OCI-LY3 (cell line): Measurements from ENCODE around the gene FBXW9.

Experiments
- H2AFZ ChIP-seq: fragments of 200-600, 300-600 bp; shearing (Covaris generic); 2 replicates; pipeline ENCODE4 v1.6.0; 2014; ENCODE audit warnings: antibody characterized with exemption, low read depth, low read length
- H3K27ac ChIP-seq: fragments of 200-600, 300-600 bp; sonication (generic); 2 replicates; pipeline ENCODE4 v1.5.1; 2014; ENCODE audit warnings: mild to moderate bottlenecking, low read length, moderate library complexity, mixed read lengths
- H3K27me3 ChIP-seq: fragments of 200-600, 300-600 bp; sonication (generic); 2 replicates; pipeline ENCODE4 v1.6.1; 2014; ENCODE audit warnings: low read depth, low read length, mixed read lengths
- H3K36me3 ChIP-seq: fragments of 200-600, 300-600 bp; sonication (generic); replicated peaks from 2 replicates; pipeline ENCODE3; 2014; ENCODE audit warnings: low read depth, low read length, mixed read lengths
- H3K4me1 ChIP-seq: fragments of 300-600, 200-600 bp; sonication (generic); 2 replicates; pipeline ENCODE4 v1.6.1; 2014; ENCODE audit warnings: low read length, mixed read lengths
- H3K4me2 ChIP-seq: fragments of 200-600, 300-600 bp; sonication (generic); 2 replicates; pipeline ENCODE4 v1.6.1; 2014; ENCODE audit warnings: low read length, mixed read lengths
- H3K4me3 ChIP-seq: fragments of 300-600, 200-600 bp; sonication (generic); 2 replicates; pipeline ENCODE4 v1.5.1; 2014; ENCODE audit warnings: antibody characterized with exemption, mild to moderate bottlenecking, low read length, moderate library complexity
- H3K79me2 ChIP-seq: fragments of 300-600, 200-600 bp; shearing (Covaris generic); 2 replicates; pipeline ENCODE4 v1.6.1; 2014; ENCODE audit warnings: mild to moderate bottlenecking, low read length, mixed read lengths
- H3K9ac ChIP-seq: fragments of 300-600, 200-600 bp; shearing (Covaris generic); 2 replicates; pipeline ENCODE4 v1.6.0; 2014; ENCODE audit warnings: mild to moderate bottlenecking, low read length, moderate library complexity
- H3K9me3 ChIP-seq: fragments of 200-600, 300-600 bp; shearing (Covaris generic); 2 replicates; pipeline ENCODE4 v1.6.1; 2014; ENCODE audit warnings: low read length, mixed read lengths; ENCODE audit not compliant: insufficient read depth
- H4K20me1 ChIP-seq: fragments of 200-600, 300-600 bp; sonication (generic); 2 replicates; pipeline ENCODE4 v1.6.1; 2016; ENCODE audit warnings: low read length, mixed read lengths; ENCODE audit not compliant: insufficient read depth
- EZH2phosphoT487 ChIP-seq: fragments of 200-600 bp; shearing (Covaris generic); IDR thresholded peaks from 2 replicates; pipeline ENCODE4 v1.6.1; 2018; ENCODE audit warnings: antibody characterized with exemption, mixed run types, low read depth
- TF ChIP-seq, protein P1 (sequence below): fragments of 200-600, 300-600 bp; sonication (generic); IDR thresholded peaks from 2 replicates; pipeline ENCODE4 v1.5.1; 2014; ENCODE audit warnings: antibody characterized with exemption, low read length, low read depth

The FBXW9 gene

GRCh38 chr19:12736995-12737834 is 40.8 kb upstream of the FBXW9 start, which contains the start of gene GET3:
GET3 (plus strand) TSS chr19:12737497; CDS start chr19:12737506, 9 bp downstream.
- H3K27me3 ChIP-seq, result no peaks in the 10 kb centered on the region
- TF ChIP-seq, protein P1, sequence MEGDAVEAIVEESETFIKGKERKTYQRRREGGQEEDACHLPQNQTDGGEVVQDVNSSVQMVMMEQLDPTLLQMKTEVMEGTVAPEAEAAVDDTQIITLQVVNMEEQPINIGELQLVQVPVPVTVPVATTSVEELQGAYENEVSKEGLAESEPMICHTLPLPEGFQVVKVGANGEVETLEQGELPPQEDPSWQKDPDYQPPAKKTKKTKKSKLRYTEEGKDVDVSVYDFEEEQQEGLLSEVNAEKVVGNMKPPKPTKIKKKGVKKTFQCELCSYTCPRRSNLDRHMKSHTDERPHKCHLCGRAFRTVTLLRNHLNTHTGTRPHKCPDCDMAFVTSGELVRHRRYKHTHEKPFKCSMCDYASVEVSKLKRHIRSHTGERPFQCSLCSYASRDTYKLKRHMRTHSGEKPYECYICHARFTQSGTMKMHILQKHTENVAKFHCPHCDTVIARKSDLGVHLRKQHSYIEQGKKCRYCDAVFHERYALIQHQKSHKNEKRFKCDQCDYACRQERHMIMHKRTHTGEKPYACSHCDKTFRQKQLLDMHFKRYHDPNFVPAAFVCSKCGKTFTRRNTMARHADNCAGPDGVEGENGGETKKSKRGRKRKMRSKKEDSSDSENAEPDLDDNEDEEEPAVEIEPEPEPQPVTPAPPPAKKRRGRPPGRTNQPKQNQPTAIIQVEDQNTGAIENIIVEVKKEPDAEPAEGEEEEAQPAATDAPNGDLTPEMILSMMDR, result no peak
- no peak for TF ChIP-seq EZH2phosphoT487
- peaks cover 45% of the 10 kb centered on the region for H3K79me2 ChIP-seq
- H3K4me1 ChIP-seq, result peaks cover 31% of the 10 kb centered on the region
- no peaks in the 10 kb centered on the region for H3K9me3 ChIP-seq
- H3K27ac ChIP-seq, result peak within 1 kb of the TSS; percentile 61
- H3K4me2 ChIP-seq, result peak within 1 kb of the TSS; percentile 92
- peak within 1 kb of the TSS; percentile 81 for H2AFZ ChIP-seq
- peaks cover 16% of the 10 kb centered on the region for H4K20me1 ChIP-seq
- peaks cover 11% of the 10 kb centered on the region for H3K36me3 ChIP-seq
- peak within 1 kb of the TSS; percentile 64 for H3K9ac ChIP-seq
- peak within 1 kb of the TSS; percentile 85 for H3K4me3 ChIP-seq

- no peak overlapping the region for H2AFZ ChIP-seq
- TF ChIP-seq, protein P1, result peak; percentile 68
- no peak for TF ChIP-seq EZH2phosphoT487
- peaks cover 33% of the 10 kb centered on the region for H3K4me1 ChIP-seq
- peak overlapping the region; percentile 95 for H3K9ac ChIP-seq
- H3K27me3 ChIP-seq, result no peaks in the 10 kb centered on the region
- H3K4me2 ChIP-seq, result peak overlapping the region; percentile 91
- peaks cover 33% of the 10 kb centered on the region for H3K36me3 ChIP-seq
- peak overlapping the region; percentile 73 for H3K27ac ChIP-seq
- H3K4me3 ChIP-seq, result peak overlapping the region; percentile 87
- H3K79me2 ChIP-seq, result peaks cover 74% of the 10 kb centered on the region
- peaks cover 37% of the 10 kb centered on the region for H4K20me1 ChIP-seq
- no peaks in the 10 kb centered on the region for H3K9me3 ChIP-seq
Measured at GRCh38 chr19:12733369-12734214, 37.2 kb upstream of the FBXW9 start.

DNA sequence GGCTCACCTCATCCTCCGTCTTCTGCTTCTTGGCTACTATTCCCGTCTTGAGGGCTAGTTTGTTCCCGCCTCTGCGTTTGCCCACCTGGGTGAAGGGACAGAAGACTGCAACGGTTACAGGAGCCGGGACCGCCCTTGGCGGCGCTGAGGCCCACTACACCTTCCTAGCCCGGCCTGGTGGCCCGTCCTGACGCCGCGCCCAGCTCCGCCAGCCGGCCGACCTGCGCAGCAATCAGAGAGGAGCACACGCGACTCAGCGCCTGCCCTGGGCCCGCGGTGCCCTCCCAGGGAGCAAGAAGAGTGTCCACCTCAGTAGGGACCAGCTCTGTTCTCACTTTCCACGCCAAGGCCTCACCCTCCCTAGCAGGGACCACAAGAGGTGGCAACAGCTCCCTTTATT is 34.9 kb upstream of the FBXW9 start:
- peaks cover 22% of the 10 kb centered on the region for H3K4me1 ChIP-seq
- peaks cover 37% of the 10 kb centered on the region for H4K20me1 ChIP-seq
- no peak overlapping the region for H3K9ac ChIP-seq
- H3K27ac ChIP-seq, result no peak overlapping the region
- no peak overlapping the region for H2AFZ ChIP-seq
- H3K4me3 ChIP-seq, result no peak overlapping the region
- peaks cover 62% of the 10 kb centered on the region for H3K79me2 ChIP-seq
- H3K4me2 ChIP-seq, result no peak overlapping the region
- TF ChIP-seq, protein P1, result no peak
- no peak for TF ChIP-seq EZH2phosphoT487
- H3K36me3 ChIP-seq, result peaks cover 42% of the 10 kb centered on the region
- no peaks in the 10 kb centered on the region for H3K9me3 ChIP-seq
- H3K27me3 ChIP-seq, result no peaks in the 10 kb centered on the region

GRCh38 chr19:12730064-12730463 is 33.6 kb upstream of the FBXW9 start:
- Histone ChIP-seq H3K36me3 (peaks cover 42% of the 10 kb centered on the region), H3K4me1 (peaks cover 15% of the 10 kb centered on the region), H3K27me3 (no peaks in the 10 kb centered on the region), H3K4me3 (no peak overlapping the region), H3K27ac (no peak overlapping the region), H2AFZ (no peak overlapping the region), H3K9me3 (no peaks in the 10 kb centered on the region), H3K79me2 (peaks cover 58% of the 10 kb centered on the region), H3K9ac (no peak overlapping the region), H4K20me1 (peaks cover 37% of the 10 kb centered on the region), H3K4me2 (no peak overlapping the region)
- TF ChIP-seq, protein P1, result no peak
- TF ChIP-seq EZH2phosphoT487, result no peak
